HepG2 (cell line): Measurements from ENCODE around the gene CUL1.

Experiments
- HDAC2 ChIP-seq: sonication (generic); formaldehyde crosslinking; IDR thresholded peaks from 2 replicates; pipeline ENCODE4 v1.4.0; 2020; ENCODE audit warnings: missing genetic modification reagents
- SMARCE1 ChIP-seq: fragments of 450-650 bp; IDR thresholded peaks from 2 replicates; pipeline ENCODE4 v1.6.1; 2017; ENCODE audit warnings: borderline replicate concordance
- ZNF17 ChIP-seq: sonication (generic); formaldehyde crosslinking; IDR thresholded peaks from 2 replicates; pipeline ENCODE4 v1.5.0; 2020; ENCODE audit warnings: mild to moderate bottlenecking, missing genetic modification reagents

DNA sequence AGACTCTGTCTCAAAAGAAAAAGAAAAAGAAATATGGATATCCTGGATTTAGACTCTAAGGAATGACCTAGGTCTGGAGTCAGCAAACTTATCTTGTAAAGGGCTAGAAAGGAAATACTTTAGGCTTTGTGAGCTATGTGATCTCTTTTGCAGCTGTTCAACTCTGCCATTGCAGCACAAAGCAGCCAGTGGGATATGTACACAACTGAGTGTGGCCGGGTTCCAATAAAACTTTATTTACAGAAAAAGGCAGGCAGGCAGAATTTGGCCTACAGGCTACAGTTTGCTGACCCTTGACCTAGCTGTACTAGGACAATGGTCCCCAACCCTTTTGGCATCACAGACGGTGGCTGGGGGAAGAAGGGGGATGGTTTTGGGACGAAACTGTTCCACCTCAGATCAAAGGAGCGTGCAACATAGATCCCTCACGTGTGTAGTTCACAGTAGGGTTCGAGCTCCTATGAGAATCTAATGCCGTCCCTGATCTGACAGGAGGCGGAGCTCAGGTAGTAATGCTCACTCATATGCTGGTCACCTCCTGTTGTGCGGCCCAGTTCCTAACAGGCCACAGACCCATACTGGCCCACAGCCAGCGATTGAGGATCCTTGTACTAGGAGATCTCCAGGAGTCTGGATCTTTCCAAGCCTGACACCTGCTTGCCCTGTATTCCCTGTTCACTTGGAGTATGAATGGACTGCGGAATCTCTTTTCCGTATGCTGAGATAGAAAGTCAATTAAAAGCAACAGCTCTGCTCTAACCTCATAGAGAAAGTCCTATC, 63.0 kb downstream of the CUL1 start:
- TF ChIP-seq HDAC2 (CRISPR knock-in tag) = no peak
- no peak for TF ChIP-seq SMARCE1
- TF ChIP-seq ZNF17 = no peak
